ENCODE measurements around the gene SUCLG2.

SUCLG2 gene

GRCh38 chr3:67377299-67377698, 277.1 kb downstream of the SUCLG2 start:
- no peak for DNase-seq

GRCh38 chr3:67376416-67376815, 278.0 kb downstream of the SUCLG2 start:
- DNase-seq: no peak

- DNase-seq: no peak
Measured at GRCh38 chr3:67375976-67376375, 278.4 kb downstream of the SUCLG2 start.

GRCh38 chr3:67362686-67363085, 291.7 kb downstream of the SUCLG2 start:
- DNase-seq: no peak

- DNase-seq: no peak
Measured at GRCh38 chr3:67361770-67362169, 292.6 kb downstream of the SUCLG2 start.

- no peak for DNase-seq
Measured at GRCh38 chr3:67361323-67361722, 293.1 kb downstream of the SUCLG2 start.

- no peak for DNase-seq
Measured at GRCh38 chr3:67357610-67358458, 296.6 kb downstream of the SUCLG2 start.

- DNase-seq: no peak
Measured at GRCh38 chr3:67349551-67350174, 304.7 kb downstream of the SUCLG2 start.

GRCh38 chr3:67346081-67346480, 308.3 kb downstream of the SUCLG2 start:
- no peak for DNase-seq

GRCh38 chr3:67335813-67336212, 318.6 kb downstream of the SUCLG2 start:
- DNase-seq: no peak

GRCh38 chr3:67334588-67334987, 319.8 kb downstream of the SUCLG2 start:
- no peak for DNase-seq

GRCh38 chr3:67329358-67329757, 325.1 kb downstream of the SUCLG2 start:
- no peak for DNase-seq

GRCh38 chr3:67327582-67327981, 326.8 kb downstream of the SUCLG2 start:
- no peak for DNase-seq

GRCh38 chr3:67325231-67325630, 329.2 kb downstream of the SUCLG2 start:
- no peak for DNase-seq

All from cerebellar nuclear complex (tissue), 1 donor.